ENCODE results near the gene NHLH1. TPM values are rescaled to one million over a fixed set of nuclear protein-coding genes. Genes with fewer than 3 reads are reported as not detected.

Gene NHLH1
- total RNA-seq: under 1 TPM; 0.30 to 0.45 (median 0.33) TPM

DNA sequence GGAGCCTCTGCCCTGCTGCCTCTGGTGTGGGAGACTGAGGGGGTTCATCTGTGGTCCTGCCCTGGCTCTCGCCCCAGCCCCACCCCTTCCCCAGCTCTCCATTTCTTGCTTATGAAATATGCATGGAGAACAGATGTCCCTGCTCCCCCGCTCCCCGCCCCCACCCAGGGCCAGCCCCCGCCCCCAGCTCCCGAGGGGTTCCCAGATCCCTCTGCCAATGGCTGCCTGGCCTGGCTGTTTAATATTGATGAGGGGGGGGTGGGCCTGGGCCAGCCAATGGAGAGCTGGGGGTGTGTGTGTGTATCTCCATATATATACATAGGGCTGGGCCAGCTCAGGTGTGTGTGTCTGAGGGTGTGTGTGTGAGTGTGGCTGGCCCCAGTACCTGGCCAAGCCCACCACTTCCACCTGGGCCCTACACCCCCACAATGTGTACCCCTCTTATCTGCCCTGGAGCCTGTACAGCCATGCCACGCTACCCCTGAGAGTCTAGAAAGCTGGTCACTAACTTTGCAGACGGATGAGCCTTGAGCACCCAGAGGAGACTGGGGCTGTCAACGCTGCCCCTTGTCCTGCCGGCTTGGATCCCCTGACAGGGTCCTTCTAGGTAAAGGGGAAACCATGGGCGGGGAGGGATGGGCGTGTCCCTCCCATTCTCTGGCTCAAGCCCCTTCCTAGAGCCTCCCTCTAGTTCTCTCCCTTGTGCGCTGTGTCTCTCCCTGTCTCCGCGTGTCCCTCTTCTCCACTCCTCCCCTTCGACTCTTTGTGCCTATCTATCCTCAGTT is at the start of gene NHLH1:
Gene NHLH1 (plus strand): TSS at position 341 of the 785 bp plus-strand sequence. CDS start 3,661 bp downstream, outside the sequence.
- Mint-ChIP-seq H3K4me1 (ENCODE audit: low read depth) (peaks cover 2% of the 10 kb centered on the region), H3K4me3 (no peak within 1 kb of the TSS), H3K27me3 (ENCODE audit: low read depth) (no peaks in the 10 kb centered on the region), H3K36me3 (ENCODE audit: insufficient read depth) (no peaks in the 10 kb centered on the region), H3K9me3 (no peaks in the 10 kb centered on the region)
- ATAC-seq: no peak
- no peak for DNase-seq

DNA sequence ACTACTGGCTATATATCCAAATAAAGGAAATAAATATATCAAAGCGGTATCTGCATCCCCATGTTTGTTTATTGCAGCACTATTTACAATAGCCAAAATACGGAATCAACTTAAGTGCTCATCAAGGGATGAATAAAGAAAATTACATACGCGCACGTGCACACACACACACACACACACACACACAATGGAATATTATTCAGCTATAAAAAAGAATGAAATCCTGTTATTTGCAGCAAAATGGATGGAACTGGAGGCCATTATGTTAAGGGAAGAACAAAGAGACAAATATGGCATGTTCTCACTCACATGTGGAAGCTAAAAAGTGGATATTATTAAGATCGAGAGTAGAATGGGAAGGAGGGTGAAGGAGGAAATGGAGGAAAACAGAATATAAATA is 44.0 kb upstream of the NHLH1 start:
- Mint-ChIP-seq H3K9me3 (no peaks in the 10 kb centered on the region), H3K4me3 (no peak overlapping the region), H3K27me3 (ENCODE audit: low read depth) (no peaks in the 10 kb centered on the region), H3K36me3 (ENCODE audit: insufficient read depth) (peaks cover 53% of the 10 kb centered on the region), H3K4me1 (ENCODE audit: low read depth) (peaks cover 17% of the 10 kb centered on the region)
- no peak for ATAC-seq
- DNase-seq: no peak

DNA sequence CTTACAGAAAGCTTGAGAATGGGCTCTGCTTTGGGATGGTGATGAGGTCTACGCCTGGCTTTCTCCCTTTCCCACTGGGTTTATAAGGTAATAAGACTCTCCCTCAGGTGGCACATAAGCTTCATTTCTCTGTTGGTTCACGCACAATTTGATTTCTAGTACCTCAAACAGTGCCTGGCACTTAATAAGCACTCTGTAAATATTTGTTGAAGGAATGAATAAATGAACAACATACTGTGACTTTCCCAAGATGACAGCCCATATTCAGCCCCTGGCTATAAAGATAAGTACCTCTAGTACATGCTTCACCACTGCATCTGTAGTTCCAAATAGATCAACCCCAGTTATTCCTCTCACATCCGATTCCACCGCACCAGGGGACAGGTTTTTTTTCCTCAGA is 41.6 kb upstream of the NHLH1 start:
- Mint-ChIP-seq H3K27me3 (ENCODE audit: low read depth) (no peaks in the 10 kb centered on the region), H3K4me3 (no peak overlapping the region), H3K36me3 (ENCODE audit: insufficient read depth) (peaks cover 49% of the 10 kb centered on the region), H3K9me3 (no peaks in the 10 kb centered on the region), H3K4me1 (ENCODE audit: low read depth) (peaks cover 7% of the 10 kb centered on the region)
- no peak for ATAC-seq
- DNase-seq: no peak

DNA sequence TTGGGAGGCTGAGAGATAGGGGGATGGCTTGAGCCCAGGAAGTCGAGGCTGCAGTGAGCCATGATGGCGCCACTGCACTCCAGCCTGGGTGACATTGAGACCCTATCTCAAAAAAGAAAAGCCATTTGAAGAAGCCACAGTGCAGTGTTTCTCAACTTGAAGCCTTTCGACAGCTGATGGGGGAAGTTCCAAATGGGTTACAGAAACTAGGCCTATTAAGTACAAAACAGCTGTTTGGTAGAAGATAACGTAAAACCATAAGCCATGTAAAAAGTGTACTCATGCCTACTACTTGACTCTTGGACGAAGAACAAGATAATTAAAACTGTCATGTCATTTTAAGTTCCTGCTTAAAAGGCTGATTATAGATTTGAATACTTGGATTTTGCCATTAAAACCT is 40.5 kb upstream of the NHLH1 start:
- no peaks in the 10 kb centered on the region for H3K9me3 Mint-ChIP-seq
- peaks cover 45% of the 10 kb centered on the region for H3K36me3 Mint-ChIP-seq (ENCODE audit: insufficient read depth)
- peaks cover 1% of the 10 kb centered on the region for H3K4me1 Mint-ChIP-seq (ENCODE audit: low read depth)
- DNase-seq (no peak), ATAC-seq (no peak)
- no peak overlapping the region for H3K4me3 Mint-ChIP-seq
- H3K27me3 Mint-ChIP-seq (ENCODE audit: low read depth): no peaks in the 10 kb centered on the region

DNA sequence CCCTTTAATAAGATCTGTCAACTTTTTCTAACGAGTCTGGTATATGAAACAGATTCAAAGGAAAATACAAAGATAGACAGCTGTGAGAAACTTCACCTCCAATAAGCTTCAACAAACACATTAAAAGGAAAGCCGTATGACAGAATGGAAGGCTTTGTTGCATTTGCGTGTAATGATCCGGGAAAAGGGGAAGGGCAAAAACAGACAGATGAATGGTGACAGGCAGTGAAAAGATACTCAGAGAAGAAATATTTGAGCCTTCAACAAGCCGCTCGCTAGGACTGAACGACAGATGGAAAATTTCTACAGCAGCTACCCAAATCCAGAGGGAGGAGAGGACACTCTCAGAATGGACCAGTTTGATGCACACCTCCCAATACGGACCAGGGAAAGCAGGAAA is 38.7 kb upstream of the NHLH1 start:
- Mint-ChIP-seq H3K4me1 (ENCODE audit: low read depth) (no peaks in the 10 kb centered on the region), H3K36me3 (ENCODE audit: insufficient read depth) (peaks cover 42% of the 10 kb centered on the region), H3K4me3 (no peak overlapping the region), H3K27me3 (ENCODE audit: low read depth) (no peaks in the 10 kb centered on the region), H3K9me3 (no peaks in the 10 kb centered on the region)
- ATAC-seq (no peak), DNase-seq (no peak)

DNA sequence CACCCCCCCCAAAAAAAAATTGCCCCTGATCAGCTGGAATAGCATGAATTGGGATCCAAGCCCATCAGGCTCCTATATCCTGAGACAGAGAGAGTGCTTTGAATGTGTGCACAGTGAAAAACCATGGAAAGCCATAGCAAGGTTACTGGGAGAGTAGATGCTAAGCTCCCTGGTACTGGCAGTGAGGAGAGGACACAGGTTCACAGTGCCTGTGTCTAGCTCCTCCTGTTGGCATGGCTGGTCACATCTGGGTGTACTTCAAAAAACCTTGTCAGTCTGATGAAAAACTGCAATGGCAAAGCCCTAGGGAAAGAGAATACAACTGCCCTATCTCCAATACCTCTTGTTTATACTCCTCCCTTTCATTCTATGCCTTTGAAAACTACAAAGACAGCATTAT is 36.8 kb upstream of the NHLH1 start:
- Mint-ChIP-seq H3K27me3 (ENCODE audit: low read depth) (no peaks in the 10 kb centered on the region), H3K9me3 (no peaks in the 10 kb centered on the region), H3K4me3 (no peak overlapping the region), H3K4me1 (ENCODE audit: low read depth) (no peaks in the 10 kb centered on the region), H3K36me3 (ENCODE audit: insufficient read depth) (peaks cover 47% of the 10 kb centered on the region)
- no peak for ATAC-seq
- DNase-seq: no peak

DNA sequence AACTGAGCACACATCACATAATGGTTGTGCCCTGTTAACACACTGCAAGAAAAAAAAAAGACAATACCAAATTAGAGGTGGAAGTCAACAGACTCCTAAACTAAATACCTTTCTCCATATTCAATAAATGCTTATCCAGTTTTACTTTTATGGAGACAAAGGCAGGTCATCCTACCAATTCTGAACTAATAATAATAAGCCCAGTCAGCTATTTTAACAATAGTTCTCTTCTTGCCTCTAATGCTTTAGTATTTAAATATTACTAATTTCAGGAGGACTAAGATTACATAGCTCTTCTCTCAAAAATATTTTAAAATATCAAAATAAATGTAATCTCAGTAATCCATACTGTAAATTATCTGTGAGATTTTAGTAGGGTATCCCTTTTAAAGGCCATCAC is 34.4 kb upstream of the NHLH1 start:
- DNase-seq (no peak), ATAC-seq (no peak)
- no peaks in the 10 kb centered on the region for H3K4me1 Mint-ChIP-seq (ENCODE audit: low read depth)
- H3K4me3 Mint-ChIP-seq: no peak overlapping the region
- H3K27me3 Mint-ChIP-seq (ENCODE audit: low read depth): no peaks in the 10 kb centered on the region
- no peaks in the 10 kb centered on the region for H3K9me3 Mint-ChIP-seq
- peaks cover 43% of the 10 kb centered on the region for H3K36me3 Mint-ChIP-seq (ENCODE audit: insufficient read depth)

DNA sequence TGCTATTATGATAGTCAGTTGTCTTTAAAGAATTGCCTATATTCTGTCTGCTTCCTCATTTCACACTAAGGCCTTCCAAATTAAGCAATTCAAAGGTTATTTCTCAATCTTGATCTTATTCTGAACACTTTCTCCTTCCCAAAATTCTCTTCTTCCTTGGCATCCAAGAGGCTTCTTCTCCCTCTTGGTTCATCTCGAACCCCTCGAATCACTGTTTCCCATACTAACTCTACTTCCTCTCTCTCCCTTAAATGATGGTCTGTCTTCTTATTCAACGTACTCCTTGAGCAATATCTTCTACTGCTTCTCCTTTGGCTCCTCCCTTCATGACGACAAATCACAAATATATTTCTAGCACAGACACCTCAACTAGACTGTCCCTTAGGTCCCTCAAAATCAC is 28.3 kb upstream of the NHLH1 start:
- DNase-seq: no peak
- Mint-ChIP-seq H3K4me3 (no peak overlapping the region), H3K4me1 (ENCODE audit: low read depth) (peaks cover 36% of the 10 kb centered on the region), H3K27me3 (ENCODE audit: low read depth) (no peaks in the 10 kb centered on the region), H3K36me3 (ENCODE audit: insufficient read depth) (peaks cover 41% of the 10 kb centered on the region), H3K9me3 (no peaks in the 10 kb centered on the region)
- ATAC-seq: no peak

DNA sequence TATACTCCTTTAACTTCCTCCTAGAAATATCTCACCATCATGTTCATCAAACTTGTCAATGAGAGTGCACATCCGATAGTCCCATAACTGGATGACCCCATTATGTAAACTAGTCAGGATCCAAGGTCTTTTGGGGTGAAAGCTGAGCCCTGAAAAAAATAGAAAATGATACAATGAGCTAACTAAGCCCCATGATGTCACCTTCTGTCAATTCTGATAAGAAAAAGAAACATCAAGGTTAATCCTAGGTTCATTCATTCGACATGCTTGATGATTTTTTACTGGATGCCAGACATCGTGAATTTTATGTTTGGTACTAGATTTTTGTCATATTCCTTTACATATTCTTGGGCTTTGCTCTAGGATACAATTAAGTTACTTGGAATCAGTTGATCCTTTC is 26.7 kb upstream of the NHLH1 start:
- Mint-ChIP-seq H3K4me3 (no peak overlapping the region), H3K4me1 (ENCODE audit: low read depth) (peaks cover 47% of the 10 kb centered on the region), H3K9me3 (no peaks in the 10 kb centered on the region), H3K27me3 (ENCODE audit: low read depth) (no peaks in the 10 kb centered on the region), H3K36me3 (ENCODE audit: insufficient read depth) (peaks cover 33% of the 10 kb centered on the region)
- no peak for ATAC-seq
- no peak for DNase-seq

DNA sequence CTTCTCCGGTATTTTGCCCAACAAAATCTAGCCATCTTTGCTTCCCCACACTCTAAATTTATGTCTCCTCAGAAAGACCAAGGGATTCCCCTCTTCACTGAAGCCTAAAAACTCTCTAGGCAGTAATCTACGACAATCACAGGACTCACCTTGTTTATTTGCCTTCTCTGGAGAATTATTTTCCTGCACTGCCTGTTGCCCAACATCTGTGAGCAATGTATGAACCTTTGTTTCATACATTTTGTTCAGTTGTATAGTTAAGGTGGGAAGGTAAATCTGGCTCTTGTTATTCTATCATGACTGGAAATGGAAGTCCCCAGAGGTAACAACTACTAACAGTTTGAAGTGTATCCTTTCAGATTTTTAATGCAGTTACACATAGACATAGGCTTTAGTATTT is 26.0 kb upstream of the NHLH1 start:
- H3K36me3 Mint-ChIP-seq (ENCODE audit: insufficient read depth): peaks cover 33% of the 10 kb centered on the region
- H3K27me3 Mint-ChIP-seq (ENCODE audit: low read depth): no peaks in the 10 kb centered on the region
- no peaks in the 10 kb centered on the region for H3K9me3 Mint-ChIP-seq
- peaks cover 47% of the 10 kb centered on the region for H3K4me1 Mint-ChIP-seq (ENCODE audit: low read depth)
- ATAC-seq (no peak), DNase-seq (no peak)
- peak overlapping the region; percentile 7 for H3K4me3 Mint-ChIP-seq

DNA sequence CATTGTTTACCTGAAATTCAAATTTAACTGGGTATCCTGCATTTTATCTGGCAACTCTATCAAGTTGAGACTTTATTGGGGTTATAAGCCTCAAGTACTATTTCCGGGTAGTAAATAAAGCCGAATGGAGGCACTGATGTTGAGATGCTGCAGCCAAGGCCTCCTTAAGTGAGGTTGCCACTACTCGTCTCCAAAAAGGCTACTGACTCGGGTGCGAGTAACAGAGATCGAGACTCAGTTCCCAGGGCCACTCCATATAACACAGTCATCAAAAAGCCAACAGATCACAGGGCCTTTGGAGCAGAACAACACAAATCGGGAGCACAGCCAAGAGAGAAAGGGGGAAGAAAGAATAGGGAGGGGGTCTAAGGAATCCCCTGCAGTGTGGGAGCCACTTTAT is 24.3 kb upstream of the NHLH1 start:
- Mint-ChIP-seq H3K27me3 (ENCODE audit: low read depth) (no peaks in the 10 kb centered on the region), H3K4me3 (peak overlapping the region; percentile 100), H3K9me3 (no peaks in the 10 kb centered on the region), H3K4me1 (ENCODE audit: low read depth) (peaks cover 53% of the 10 kb centered on the region), H3K36me3 (ENCODE audit: insufficient read depth) (peaks cover 33% of the 10 kb centered on the region)
- peak; percentile 2 to 13 for ATAC-seq
- DNase-seq: no peak

DNA sequence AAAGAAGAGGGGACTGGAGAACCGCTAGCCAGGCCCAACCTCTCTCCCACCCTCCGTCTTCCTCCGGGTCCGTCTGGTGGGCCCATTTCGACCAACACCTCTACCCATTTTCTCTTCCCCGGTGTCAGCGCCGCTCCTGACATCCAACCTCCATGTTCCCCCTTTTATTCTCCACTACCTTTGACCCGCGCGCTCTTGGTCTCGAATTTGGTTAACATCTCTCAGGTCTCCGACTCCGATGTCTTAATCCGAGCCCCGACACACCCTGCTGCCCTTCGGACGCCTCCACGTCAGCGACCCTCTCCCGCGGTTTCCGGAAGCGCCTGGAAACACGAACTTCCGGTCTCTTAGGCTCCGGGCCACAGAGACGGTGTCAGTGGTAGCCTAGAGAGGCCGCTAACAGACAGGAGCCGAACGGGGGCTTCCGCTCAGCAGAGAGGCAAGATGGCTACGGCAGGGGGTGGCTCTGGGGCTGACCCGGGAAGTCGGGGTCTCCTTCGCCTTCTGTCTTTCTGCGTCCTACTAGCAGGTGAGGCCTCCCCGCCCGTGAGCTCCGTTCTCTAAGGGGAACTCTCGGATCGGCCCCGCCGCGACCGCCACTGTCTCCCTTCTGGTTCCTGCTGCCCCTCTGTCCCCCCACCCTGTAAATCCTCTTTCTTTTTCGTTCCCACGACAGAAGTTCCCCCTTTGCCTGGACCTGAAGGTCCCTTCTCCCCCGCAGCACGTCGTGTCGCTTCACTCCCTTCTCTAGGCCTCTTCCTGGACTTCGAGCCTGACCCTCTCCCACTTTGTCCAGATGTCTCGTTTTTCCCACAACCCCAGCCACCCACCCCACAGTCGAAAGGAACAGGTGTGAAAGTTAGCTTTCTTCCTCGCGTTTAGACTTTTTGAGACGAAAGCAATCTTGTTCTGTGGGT is 23.7 kb upstream of the NHLH1 start, which contains the start of the genes COPA and NCSTN:
Gene COPA (minus strand): TSS at position 298 of the 917 bp plus-strand sequence. CDS start 80 bp downstream, at position 218.
Gene NCSTN (plus strand): TSS at position 431 of the 917 bp plus-strand sequence. CDS start 14 bp downstream, at position 445.
- Mint-ChIP-seq H3K27me3 (ENCODE audit: low read depth) (no peaks in the 10 kb centered on the region), H3K36me3 (ENCODE audit: insufficient read depth) (peaks cover 29% of the 10 kb centered on the region), H3K4me3 (peak within 1 kb of the TSS; percentile 100), H3K4me1 (ENCODE audit: low read depth) (peaks cover 53% of the 10 kb centered on the region), H3K9me3 (no peaks in the 10 kb centered on the region)
- peak; percentile 79 for DNase-seq
- peak; percentile 99 to 100 for ATAC-seq

DNA sequence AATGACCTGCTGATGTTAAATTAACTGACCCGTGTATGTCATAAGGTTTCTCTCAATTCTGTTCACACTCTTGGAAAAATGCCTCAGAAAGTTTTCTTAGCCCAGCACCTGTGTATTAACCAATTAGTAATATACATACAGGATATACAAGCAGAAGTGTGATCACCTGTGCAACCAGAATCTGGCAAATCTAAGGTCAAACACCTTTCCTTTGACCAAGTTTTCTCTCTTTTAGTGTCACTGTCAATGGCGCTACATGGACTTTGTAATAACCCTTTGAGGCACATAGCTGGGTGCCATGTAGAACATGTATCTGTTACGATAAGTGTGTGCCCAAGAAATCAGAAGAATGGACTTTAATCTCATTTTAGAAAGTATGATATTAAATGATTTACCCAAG is 22.6 kb upstream of the NHLH1 start:
- no peak for ATAC-seq
- Mint-ChIP-seq H3K4me1 (ENCODE audit: low read depth) (peaks cover 44% of the 10 kb centered on the region), H3K4me3 (peak overlapping the region; percentile 100)

DNA sequence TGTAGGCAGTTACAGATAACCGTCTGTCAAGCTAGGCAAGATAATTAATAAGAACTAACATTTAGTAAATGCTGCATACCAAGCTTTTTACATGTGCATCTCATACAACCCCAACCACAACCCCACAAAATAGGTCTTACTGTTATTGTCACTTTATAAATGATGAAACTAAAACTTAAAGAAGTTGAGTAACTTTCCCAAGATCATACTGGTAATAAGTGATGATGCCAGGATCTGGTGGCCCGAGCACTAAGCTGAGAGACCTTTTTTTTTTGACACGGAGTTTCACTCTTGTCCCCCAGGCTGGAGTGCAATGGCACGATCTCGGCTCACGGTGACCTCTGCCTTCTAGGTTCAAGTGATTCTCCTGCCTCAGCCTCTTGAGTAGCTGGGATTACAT is 21.9 kb upstream of the NHLH1 start:
- H3K9me3 Mint-ChIP-seq: no peaks in the 10 kb centered on the region
- peaks cover 40% of the 10 kb centered on the region for H3K4me1 Mint-ChIP-seq (ENCODE audit: low read depth)
- DNase-seq (no peak), ATAC-seq (no peak)
- H3K36me3 Mint-ChIP-seq (ENCODE audit: insufficient read depth): peaks cover 18% of the 10 kb centered on the region
- H3K4me3 Mint-ChIP-seq: peak overlapping the region; percentile 100
- H3K27me3 Mint-ChIP-seq (ENCODE audit: low read depth): no peaks in the 10 kb centered on the region

More for the DNA sequence above, 22.6 kb upstream of the NHLH1 start:
- Mint-ChIP-seq H3K9me3 (no peaks in the 10 kb centered on the region), H3K27me3 (ENCODE audit: low read depth) (no peaks in the 10 kb centered on the region), H3K36me3 (ENCODE audit: insufficient read depth) (peaks cover 18% of the 10 kb centered on the region)
- no peak for DNase-seq
